ENCODE results near the gene RND2. TPM values are rescaled to one million over a fixed set of nuclear protein-coding genes. Genes with fewer than 3 reads are reported as not detected.

The RND2 gene
- polyA plus RNA-seq, 3 donors: not detected

DNA sequence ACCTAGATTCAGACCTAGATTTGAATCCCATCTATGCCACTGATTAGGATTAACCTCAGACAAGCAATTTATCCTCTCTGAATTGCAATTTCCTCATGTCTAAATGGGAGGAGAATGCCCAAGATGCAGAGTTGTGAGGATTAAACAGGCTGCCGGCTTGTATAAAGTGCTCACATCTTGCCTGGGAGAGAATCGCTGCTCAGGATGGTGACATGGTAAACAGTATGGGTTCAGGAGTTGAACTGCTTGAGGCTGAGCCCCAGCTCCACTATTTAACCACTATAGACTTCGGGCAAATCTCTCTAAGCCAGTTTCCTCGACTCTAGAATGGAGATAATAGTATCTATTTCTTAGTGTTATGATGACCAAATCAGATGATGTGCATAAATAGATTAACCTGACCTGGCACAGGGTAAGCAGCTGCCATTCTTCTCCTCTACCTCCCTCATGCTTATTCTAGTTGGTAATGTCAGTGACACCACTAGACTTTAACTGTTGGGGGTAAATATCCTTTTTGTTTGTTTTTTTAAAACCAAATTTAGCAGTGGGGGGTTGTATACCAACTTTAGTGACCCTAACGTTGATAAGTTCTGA is 27.5 kb upstream of the RND2 start:
- Mint-ChIP-seq H3K4me3 (peak overlapping the region; percentile 91 to 99), H3K27ac (peak overlapping the region; percentile 91 to 99 (median 99)), H3K9me3 (no peaks in the 10 kb centered on the region), H3K36me3 (peaks cover 49 to 58% of the 10 kb centered on the region in 2 donors), H3K4me1 (peaks cover 45% of the 10 kb centered on the region), H3K27me3 (ENCODE audit: low read depth in 3 of 3) (peaks cover 0 to 3% (median 0%) of the 10 kb centered on the region in 3 donors)
- H3K9me3 ChIP-seq (replicated peaks in 1 of 2; ENCODE audit: control insufficient read depth in 1 of 2, insufficient read depth in 1 of 2, low read length in 2 of 2): no peaks in the 10 kb centered on the region
- H4K20me1 ChIP-seq (ENCODE audit: insufficient read depth, low read length): peaks cover 39% of the 10 kb centered on the region
- no peak for DNase-seq
- peaks cover 46 to 49% of the 10 kb centered on the region in 2 donors for H3K4me1 ChIP-seq (ENCODE audit: control insufficient read depth in 1 of 2, insufficient read depth in 2 of 2, low read length in 2 of 2)
- TF ChIP-seq CTCF (IDR thresholded peaks at IDR 0.05): no peak
- H3K9ac ChIP-seq (ENCODE audit: insufficient read depth, low read length, poor library complexity, severe bottlenecking): no peak overlapping the region
- peak overlapping the region; percentile 67 to 94 for H3K27ac ChIP-seq (ENCODE audit: low read depth in 1 of 2, low read length in 2 of 2)
- H3K4me2 ChIP-seq (replicated peaks; ENCODE audit: extremely low read depth, low read length, poor library complexity, severe bottlenecking): peak overlapping the region; percentile 90
- H3K27me3 ChIP-seq (ENCODE audit: control insufficient read depth in 2 of 2, insufficient read depth in 2 of 2, low read length in 2 of 2): no peaks in the 10 kb centered on the region
- no CpG with 5 or more reads among the region's 5 CpGs for WGBS (ENCODE audit: insufficient coverage)
- intact Hi-C loops (cut with micrococcal nuclease): loop anchor here (5.0 to 10.0 kb wide), 3 partner anchors 153 to 430 kb away; partner anchors contain the start of genes AOC2 (in 2 of the 2) and MLX (in 1 of the 2)
- H2AFZ ChIP-seq (ENCODE audit: insufficient read depth, low read depth, low read length, poor library complexity, severe bottlenecking): peak overlapping the region; percentile 65
- peak overlapping the region in 2 of 3 experiments; percentile 4 to 99 for H3K4me3 ChIP-seq (replicated peaks in 1 of 3; ENCODE audit: low read depth in 2 of 3, low read length in 3 of 3)
- H3K36me3 ChIP-seq (replicated peaks in 1 of 2; ENCODE audit: control insufficient read depth in 1 of 2, insufficient read depth in 2 of 2, low read length in 2 of 2): peaks cover 27 to 50% of the 10 kb centered on the region in 2 donors
- peaks cover 33% of the 10 kb centered on the region for H3K79me2 ChIP-seq (ENCODE audit: insufficient read depth, low read length)

DNA sequence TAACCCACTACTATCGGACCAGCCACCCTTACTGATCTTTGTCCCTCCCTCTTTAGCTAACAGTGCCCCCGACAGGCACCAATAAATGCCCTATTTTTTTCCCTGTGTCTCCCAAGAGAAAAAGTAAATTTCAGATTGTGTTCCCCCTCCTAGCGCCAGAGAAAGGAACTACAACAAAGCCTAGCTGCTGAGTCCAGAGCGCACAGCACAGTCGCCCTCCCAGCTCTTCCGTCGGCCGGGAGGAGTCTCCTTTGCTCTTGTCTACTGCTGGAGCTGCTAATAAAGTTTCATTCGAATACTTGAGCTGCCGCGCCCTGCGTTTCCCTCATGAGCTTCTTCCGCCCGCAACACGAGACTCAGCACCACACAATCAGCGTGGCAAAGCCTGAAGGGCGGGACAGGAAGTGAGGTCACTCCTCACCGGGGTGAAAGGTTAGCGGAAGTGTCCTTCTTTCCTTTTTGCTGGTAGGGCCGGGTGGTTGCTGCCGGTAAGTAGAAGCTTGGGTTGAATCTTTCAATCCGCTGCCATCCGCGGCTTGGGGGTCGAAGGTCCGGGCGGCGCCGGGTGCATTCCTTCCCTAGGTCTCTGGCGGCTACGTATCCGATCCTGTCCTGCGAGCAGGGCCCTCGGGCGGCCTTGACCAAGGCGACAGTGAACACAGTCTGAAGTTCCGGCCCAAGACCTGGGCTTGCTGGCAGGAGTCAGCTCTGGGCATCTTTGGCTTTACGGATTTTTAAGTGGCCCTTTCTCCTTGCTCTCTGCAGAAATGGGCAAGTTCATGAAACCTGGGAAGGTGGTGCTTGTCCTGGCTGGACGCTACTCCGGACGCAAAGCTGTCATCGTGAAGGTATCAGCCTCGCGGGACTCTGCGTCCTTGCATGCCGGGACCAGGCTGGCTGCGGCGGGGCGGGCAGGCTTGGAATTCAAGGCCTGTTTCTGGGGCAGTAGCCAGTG is 26.8 kb upstream of the RND2 start, which contains the start of gene RPL27:
Gene RPL27, plus strand, starts transcription at position 436 of the 955 bp plus-strand sequence. Its CDS starts 332 bp downstream, at position 768.
- intact Hi-C loops (cut with micrococcal nuclease): loop anchor here (5.0 to 10.0 kb wide), 3 partner anchors 153 to 431 kb away; partner anchors contain the start of genes AOC2 (in 2 of the 2) and MLX (in 1 of the 2)
- no peaks in the 10 kb centered on the region for H3K9me3 Mint-ChIP-seq
- H3K36me3 Mint-ChIP-seq: peaks cover 50 to 58% of the 10 kb centered on the region in 2 donors
- Histone ChIP-seq H3K4me2 (replicated peaks; ENCODE audit: extremely low read depth, low read length, poor library complexity, severe bottlenecking) (peak within 1 kb of the TSS; percentile 90), H3K9ac (ENCODE audit: insufficient read depth, low read length, poor library complexity, severe bottlenecking) (peak within 1 kb of the TSS; percentile 99), H3K4me1 (ENCODE audit: control insufficient read depth in 1 of 2, insufficient read depth in 2 of 2, low read length in 2 of 2) (peaks cover 47 to 50% of the 10 kb centered on the region in 2 donors), H3K27ac (ENCODE audit: low read depth in 1 of 2, low read length in 2 of 2) (peak within 1 kb of the TSS; percentile 94 to 99), H3K79me2 (ENCODE audit: insufficient read depth, low read length) (peaks cover 38% of the 10 kb centered on the region), H3K9me3 (replicated peaks in 1 of 2; ENCODE audit: control insufficient read depth in 1 of 2, insufficient read depth in 1 of 2, low read length in 2 of 2) (no peaks in the 10 kb centered on the region), H3K36me3 (replicated peaks in 1 of 2; ENCODE audit: control insufficient read depth in 1 of 2, insufficient read depth in 2 of 2, low read length in 2 of 2) (peaks cover 28 to 50% of the 10 kb centered on the region in 2 donors), H3K27me3 (ENCODE audit: control insufficient read depth in 2 of 2, insufficient read depth in 2 of 2, low read length in 2 of 2) (no peaks in the 10 kb centered on the region), H4K20me1 (ENCODE audit: insufficient read depth, low read length) (peaks cover 39% of the 10 kb centered on the region), H2AFZ (ENCODE audit: insufficient read depth, low read depth, low read length, poor library complexity, severe bottlenecking) (peak within 1 kb of the TSS; percentile 88), H3K4me3 (replicated peaks in 1 of 3; ENCODE audit: low read depth in 2 of 3, low read length in 3 of 3) (peak within 1 kb of the TSS; percentile 71 to 99 (median 76))
- peak within 1 kb of the TSS; percentile 91 to 99 for H3K4me3 Mint-ChIP-seq
- peak; percentile 99 to 100 (median 99) for DNase-seq
- under 1% methylated on average over 43 of the region's 49 CpGs for whole genome bisulfite sequencing (ENCODE audit: insufficient coverage)
- H3K27me3 Mint-ChIP-seq (ENCODE audit: low read depth in 3 of 3): peaks cover 0 to 3% (median 0%) of the 10 kb centered on the region in 3 donors
- H3K27ac Mint-ChIP-seq: peak within 1 kb of the TSS; percentile 96 to 99 (median 99)
- TF ChIP-seq CTCF (IDR thresholded peaks at IDR 0.05): peak; percentile 95
- peaks cover 45% of the 10 kb centered on the region for H3K4me1 Mint-ChIP-seq

Data from CD14-positive monocyte (primary cell).